HG03135 (cell line): ENCODE measurements around the gene COL6A6.

ENCODE experiments used
- ATAC-seq: cut with Tn5 transposase; IDR thresholded peaks from one replicate; pipeline ENCODE4 v1.9.1; 2021; ENCODE audit warnings: mild to moderate bottlenecking, moderate library complexity; ENCODE audit not compliant: unreplicated experiment

The COL6A6 gene, protein sequence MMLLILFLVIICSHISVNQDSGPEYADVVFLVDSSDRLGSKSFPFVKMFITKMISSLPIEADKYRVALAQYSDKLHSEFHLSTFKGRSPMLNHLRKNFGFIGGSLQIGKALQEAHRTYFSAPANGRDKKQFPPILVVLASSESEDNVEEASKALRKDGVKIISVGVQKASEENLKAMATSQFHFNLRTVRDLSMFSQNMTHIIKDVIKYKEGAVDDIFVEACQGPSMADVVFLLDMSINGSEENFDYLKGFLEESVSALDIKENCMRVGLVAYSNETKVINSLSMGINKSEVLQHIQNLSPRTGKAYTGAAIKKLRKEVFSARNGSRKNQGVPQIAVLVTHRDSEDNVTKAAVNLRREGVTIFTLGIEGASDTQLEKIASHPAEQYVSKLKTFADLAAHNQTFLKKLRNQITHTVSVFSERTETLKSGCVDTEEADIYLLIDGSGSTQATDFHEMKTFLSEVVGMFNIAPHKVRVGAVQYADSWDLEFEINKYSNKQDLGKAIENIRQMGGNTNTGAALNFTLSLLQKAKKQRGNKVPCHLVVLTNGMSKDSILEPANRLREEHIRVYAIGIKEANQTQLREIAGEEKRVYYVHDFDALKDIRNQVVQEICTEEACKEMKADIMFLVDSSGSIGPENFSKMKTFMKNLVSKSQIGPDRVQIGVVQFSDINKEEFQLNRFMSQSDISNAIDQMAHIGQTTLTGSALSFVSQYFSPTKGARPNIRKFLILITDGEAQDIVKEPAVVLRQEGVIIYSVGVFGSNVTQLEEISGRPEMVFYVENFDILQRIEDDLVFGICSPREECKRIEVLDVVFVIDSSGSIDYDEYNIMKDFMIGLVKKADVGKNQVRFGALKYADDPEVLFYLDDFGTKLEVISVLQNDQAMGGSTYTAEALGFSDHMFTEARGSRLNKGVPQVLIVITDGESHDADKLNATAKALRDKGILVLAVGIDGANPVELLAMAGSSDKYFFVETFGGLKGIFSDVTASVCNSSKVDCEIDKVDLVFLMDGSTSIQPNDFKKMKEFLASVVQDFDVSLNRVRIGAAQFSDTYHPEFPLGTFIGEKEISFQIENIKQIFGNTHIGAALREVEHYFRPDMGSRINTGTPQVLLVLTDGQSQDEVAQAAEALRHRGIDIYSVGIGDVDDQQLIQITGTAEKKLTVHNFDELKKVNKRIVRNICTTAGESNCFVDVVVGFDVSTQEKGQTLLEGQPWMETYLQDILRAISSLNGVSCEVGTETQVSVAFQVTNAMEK (N-terminal part only)

DNA sequence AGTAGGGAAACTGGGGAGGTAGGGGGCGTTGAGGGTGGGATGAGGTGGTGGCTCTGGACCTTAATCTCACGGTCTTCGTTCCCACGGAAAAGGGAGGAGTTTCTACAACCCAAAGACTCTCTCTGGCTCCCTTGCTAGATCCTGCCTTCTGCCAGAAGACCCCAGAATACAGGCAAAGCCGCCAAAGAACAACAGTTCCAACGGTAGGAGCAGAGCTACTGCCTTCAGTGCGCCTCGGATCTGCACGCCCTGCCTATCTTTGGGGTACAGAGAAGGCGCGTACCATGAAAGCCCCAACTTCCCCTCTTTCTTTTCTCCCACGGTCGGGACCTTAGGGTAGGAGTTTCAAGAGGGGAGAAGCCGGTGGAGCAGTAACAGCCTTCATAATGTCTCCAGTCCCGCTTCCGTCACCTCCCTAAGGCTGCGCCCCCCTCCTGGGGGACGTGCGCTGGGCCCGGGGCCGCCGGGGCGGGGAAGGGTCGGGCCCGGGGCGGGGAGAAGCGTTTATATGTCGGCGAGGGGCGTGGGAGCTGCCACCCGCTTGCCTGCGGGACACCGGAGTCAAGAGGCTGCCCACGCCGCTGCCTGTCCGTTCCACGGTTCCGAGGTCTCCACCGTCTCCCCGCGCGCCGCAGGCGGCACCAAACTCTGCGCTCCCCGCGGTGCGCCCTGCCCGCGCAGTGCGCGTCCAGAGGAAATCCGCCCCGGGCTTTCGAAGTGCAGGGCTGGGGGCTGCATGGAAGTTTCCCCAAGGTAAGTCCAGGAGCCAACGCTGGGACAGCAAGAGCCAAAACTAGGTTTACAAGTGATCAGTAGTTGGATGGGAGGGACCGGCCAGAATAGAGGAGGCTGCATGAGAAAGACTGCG, at the start of gene COL6A6:
TSS of gene COL6A6 (plus strand) at position 533 of the 868 bp plus-strand sequence. CDS start 43,188 bp downstream, outside the sequence.
- no peak for ATAC-seq

DNA sequence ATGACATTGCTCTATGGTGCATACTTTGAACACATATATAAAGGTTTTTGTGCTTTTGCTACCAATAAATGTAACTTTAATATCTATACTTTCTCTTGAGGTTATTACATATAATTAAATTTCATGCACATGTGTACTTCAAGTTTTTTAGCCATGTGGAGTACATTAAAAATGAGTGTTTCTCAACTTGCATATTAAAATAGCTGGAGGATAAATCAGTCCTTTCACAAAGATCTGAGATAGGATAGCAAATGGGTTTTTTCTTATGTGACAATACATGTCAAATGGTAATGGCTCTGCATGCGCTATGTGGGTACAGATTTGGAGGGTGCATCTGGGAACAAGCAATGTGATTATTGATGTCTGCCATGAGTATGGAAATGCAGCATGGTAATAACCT, 48.7 kb upstream of the COL6A6 start:
- no peak for ATAC-seq

DNA sequence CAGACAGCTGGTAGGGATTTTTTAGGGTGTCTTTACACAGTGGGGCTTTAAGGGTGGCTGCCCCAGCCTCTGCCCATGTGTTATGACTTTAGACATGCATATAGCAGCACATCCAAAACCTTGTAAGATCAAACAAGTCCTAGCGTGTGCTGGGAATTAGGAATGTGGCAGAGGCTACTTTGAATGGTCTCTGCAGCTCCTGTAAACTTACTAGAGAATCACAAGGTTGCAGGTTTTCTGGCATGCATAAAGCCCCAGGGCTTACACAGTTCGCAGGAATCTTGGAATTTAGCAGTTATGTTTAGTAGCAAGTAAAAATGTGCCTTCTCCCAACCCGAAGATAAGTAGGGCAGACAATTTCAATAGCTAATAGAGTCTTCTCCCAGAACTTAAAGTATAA, 46.9 kb upstream of the COL6A6 start:
- ATAC-seq = no peak

DNA sequence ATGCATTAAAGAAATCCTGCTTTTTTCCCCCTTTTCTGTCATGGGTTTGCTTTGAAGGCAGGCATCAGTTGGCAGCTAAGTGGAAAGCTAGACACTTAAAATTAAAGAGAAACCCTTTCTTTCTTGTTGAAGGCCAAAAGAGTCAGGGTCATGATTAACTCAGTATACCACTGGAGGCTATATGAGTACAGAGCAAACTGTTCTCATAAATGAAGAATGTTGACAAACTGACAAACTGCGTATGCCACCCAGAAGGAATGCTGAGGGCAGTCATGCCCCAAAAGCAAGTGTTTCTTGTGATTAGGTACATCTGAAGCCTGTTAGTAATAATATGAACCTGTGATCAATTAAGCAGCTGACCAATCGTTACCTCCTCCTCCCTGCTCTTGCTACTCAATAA, 43.6 kb upstream of the COL6A6 start:
- ATAC-seq = no peak

DNA sequence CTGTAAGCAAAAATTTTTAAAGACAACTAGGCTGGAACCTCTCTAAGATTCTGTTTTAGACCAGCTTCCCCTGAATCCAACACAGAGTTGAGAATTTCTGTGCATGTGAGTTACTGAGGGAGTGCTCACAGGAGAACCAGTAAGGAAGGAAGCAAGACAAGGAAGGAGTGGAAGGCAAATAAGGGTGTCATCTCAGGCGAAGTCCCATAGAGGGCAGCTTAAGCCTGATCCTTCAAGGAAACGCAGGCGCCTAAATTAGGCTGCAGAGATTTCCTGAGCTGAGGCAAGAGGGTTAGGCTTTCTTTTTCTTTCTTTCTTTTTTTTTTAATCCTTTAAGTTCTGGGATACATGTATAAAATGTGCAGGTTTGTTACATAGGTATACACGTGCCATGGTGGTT, 36.2 kb upstream of the COL6A6 start:
- no peak for ATAC-seq

DNA sequence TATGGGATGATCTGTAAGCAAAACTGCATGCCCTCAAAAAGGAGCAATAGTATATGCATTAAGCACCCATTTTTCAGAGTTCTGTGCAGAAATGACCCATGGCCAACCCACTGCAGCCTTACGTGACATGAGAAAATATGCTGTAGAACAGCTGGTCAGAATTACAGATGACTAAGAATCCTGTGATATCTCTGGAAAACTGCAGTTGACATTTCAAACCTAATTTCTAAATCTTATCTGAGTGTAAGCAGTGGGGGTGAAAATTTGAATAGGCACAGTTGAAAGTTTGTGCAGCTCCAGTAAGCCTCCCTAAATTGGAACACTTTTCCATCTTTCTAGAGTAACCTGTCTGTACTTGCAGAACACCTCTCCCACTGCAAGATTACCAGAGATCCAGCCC, 28.7 kb upstream of the COL6A6 start:
- no peak for ATAC-seq

DNA sequence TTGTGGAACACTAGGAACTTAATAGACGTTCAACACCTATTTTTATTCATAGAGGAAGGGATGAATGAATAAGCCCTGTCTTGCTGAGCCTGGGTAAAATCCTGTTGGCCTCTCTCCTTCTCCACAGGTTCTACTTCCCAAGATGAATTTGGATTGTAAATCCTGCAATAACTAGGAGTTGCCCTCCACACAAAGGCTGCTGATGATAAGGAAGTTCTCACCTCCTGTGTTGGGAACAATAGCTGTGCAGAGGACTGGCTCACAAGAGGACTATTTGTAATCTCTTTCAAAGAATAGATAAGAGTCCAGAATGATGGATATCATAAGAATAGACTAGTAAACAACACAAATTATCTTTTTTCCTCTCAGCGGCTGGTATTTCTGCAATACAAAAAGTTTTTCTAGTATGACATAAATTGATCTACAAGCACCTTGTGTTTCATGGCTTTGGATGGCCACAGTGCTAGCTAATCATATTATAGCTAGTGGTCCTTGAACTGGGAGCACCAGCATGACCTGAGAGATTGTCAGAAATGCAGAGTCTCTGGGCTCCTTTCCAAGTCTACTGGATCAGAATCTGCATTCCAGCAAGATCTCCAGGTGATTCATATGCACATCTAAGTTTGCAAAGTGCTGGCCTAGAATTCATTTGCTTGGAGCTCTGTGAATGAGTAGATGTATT, 28.1 kb upstream of the COL6A6 start:
- no peak for ATAC-seq

DNA sequence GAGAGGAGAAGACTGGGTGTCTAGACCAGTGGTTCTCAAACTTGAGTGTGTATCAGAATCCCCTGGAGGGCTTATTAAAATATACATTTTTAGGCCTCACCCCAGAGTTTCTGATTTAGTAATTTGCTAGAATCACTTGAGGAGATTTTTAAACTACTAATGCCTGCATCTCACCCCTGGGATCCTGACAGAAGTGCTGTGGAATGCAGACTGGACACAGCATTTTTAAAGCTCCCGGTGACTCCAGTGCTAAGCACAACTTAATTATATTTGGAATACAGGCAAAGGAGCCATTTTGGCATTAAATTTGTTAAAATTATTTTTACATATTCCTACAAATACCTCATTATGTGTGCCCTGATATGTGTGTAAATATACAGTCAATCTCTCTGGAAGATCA, 26.7 kb upstream of the COL6A6 start:
- ATAC-seq = no peak

DNA sequence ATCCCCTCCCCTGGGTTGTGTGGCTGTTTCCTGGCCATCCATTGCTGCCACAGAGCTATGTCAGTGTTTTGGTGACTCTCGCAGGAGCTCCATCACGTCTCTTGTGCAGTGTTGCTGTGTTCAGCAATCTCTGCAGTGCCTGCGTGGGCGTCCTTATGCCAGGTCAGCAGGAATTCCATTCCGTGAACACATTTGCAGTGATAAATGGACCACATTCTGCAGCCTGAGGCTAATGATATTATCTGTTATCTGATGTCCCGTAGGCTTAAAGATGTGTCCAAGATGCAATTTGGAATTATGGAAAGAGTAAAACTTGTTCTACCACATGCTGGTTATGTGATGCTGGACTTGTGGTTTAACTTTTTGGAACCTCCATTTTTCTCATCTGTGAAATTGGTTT, 25.5 kb upstream of the COL6A6 start:
- no peak for ATAC-seq

DNA sequence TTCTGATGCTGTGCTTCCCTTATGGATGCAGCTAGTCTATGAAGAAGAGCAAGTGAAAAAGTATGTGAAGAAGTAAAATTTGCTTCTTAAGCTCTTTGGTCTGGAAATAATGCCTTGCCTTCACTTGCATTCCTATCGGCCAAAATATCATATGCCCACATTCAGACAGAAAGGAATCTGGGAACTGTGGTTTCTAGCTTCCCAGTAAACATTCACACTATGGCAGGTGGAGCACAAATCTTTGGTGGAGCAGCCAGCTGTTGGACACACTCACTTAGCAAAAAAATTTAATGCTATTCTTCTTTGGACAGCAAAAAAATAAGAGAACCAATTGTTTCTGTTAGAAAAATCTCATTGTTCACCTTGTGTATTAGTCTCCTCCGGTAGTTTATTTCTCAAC, 12.3 kb upstream of the COL6A6 start:
- no peak for ATAC-seq

DNA sequence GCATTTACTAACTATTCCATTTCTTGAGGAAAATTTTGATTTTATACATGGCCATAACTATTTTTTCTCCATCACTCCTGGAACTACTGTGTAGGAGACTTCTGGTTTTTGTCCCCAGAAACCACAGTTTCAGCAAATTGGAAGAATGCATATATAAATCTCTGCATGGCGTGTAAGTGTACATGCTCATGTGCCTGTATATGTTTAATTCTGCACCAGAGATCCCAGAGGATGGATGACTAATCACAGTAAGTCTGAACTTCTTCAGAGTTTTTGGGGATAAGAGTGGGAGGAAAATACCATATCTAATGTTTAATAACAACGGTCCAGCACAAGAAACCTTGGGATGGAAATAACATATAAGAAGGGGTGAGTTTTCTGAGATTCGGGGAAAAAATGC, 10.9 kb upstream of the COL6A6 start:
- ATAC-seq = no peak

DNA sequence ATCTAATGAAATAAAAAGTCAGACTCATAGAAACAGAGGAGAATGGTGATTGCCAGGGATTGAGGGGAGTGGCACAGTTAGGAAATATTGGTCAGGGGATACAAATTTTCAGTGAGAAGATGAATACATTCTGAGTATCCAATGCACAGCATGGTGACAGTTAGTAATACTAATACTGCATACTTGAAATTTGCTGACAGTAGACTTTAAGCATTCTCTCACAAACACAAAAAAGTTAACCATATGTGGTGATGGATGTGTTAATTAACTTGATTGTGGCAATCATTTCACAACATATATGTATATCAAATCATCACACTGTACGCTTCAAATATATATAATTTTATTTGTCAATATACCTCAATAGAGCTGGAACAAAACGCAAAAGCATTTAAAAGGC, 9.2 kb upstream of the COL6A6 start:
- ATAC-seq = no peak

DNA sequence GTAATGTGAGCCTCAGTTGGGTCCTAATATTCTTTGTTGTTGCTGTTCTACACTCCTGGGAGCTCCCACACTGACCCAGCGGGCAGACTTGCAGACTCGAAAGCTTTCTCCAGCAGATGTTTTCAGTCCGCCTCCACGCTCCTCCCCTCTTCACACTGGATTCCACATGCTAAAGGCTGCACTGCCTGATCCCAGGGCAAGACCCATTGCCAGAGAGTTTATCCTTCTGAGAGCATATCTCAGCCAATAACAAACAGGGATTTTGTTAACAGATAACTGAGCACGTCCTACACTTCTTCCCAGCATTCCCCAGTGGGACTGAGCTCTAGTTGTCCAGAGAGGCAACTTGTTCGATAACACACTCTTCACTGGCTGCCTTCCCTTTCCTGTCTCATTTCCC, 8.0 kb upstream of the COL6A6 start:
- ATAC-seq = no peak

DNA sequence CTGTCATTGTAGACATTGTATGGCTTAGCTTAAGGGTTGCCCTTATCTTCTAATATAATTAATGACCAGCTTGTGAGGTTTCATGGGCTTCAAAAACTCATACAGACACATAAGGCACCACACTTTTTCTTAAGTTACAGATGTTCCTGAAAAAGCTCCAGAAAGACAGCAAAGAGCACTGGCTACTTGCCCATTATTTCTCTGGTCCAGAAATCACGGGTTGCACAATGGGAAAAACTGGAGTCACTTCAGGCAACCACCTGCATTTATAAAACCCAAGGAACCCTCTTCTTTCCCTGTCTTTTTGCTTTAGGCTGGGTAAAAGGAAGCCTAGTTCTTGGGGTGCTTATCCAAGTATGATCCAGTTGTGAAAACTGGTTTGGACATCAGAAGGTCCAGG, 2.3 kb upstream of the COL6A6 start:
- ATAC-seq = no peak

DNA sequence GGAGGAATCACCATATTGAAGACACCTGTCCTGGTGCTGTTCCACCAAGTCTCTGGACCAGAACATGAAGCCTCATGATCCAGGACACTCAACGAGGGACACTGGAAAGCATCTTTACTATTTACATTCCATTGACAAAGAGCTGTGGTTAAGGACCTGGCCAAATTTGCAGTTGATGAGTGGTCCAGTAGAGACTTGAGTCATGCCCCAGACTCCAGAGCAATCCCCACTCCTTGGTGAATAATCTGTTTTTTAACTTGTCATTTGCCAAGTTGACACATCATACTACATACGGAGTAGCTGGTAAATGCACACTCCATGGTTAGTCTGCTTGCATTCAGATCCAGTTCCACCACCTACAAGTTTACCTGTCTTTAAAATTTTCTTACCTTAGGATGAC, 1.2 kb upstream of the COL6A6 start:
- ATAC-seq = no peak

DNA sequence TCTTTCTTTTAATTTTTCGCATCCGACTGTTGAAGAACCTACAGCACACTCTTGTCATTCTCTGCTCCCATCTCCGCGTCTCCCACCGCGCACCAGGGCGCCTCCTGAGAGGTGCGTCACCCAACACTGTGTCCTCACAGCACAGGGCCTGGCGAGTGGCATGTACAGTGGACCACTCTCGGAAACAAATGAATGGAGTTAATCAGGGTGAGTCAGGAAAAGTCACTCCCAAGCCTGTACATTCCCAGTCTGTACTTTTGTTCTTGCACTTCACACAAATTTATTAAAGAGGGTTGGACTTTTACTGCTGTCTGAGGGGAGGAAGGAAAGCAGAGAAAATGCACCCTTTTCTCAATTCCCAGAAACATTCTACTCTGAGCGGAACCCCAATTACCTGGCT, 625 bp downstream of the COL6A6 start:
- no peak for ATAC-seq

DNA sequence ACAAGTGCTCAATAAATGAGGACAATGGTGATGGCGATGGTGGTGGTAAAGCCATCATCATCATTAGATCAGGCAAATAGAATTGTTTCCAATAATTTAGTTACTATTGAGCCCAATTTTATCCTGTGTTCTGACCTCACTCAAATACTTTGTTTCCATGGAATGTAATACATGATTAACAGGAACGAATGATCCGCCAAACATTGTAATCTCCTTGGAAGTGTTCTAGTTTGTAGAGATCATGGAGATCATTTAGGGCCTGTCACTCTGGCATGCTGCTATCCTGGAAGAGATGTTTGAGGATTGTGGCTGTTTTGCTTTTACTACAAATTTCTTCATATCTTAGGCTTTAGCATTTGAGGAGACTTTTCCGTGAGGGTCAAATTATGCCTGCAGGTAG, 2.8 kb downstream of the COL6A6 start:
- ATAC-seq = no peak

DNA sequence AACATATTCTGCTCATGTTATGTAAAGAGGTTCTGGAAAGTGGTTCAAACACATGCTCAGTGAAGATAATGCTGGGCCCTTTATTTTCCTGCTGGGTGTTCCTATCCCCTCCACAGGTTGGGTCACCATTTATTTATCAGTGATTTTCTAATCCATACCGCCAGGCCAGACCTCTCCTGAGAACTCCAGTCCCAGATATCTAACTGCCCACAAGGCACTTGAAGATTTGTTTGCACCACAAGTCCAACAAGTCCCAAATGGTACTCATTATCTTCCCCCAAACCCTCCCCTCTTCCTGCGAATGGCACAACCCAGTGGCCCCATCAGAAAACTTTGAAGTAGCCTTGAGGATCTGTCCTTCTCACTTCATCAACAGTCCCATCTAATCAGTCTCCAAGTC, 5.4 kb downstream of the COL6A6 start:
- ATAC-seq = no peak

DNA sequence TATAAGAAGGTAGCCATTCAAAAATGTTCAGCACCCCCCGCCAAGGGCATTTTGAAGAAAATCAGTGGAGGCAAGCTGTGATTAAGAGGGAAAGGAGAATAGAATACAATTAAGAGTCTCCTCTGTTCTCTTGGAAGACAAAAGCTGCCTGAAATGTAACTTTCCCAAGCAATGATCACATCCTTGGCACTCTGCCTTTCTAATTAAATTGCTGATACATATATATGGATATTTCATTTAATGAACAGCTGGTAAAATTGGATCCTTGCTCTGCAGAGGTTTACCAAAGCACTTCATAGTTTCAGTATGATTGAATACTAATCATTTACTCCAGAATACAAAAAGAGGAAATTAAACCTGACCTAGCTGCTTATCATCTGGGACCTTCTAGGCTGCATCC, 10.4 kb downstream of the COL6A6 start:
- ATAC-seq = no peak

DNA sequence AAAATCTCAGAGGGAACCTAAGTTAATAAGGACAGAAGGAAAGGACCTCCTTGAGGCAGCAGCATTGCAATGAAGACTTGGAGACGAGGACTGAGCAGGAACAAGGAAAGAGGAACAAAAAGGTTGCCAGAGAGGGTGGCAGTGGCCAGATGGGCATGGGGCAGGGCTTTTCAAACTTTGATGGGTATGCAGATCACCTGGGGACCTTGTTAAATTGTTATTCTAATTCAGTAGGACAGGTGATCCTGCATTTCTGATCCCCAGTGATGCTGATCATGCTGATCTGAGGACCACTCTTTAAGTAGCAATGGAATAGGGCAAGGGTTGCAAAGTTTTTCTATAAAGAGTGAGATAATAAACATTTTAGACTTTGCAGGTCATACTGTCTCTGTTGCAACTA, 11.1 kb downstream of the COL6A6 start:
- no peak for ATAC-seq
